ENCODE measurements around the gene DNLZ.

DNA sequence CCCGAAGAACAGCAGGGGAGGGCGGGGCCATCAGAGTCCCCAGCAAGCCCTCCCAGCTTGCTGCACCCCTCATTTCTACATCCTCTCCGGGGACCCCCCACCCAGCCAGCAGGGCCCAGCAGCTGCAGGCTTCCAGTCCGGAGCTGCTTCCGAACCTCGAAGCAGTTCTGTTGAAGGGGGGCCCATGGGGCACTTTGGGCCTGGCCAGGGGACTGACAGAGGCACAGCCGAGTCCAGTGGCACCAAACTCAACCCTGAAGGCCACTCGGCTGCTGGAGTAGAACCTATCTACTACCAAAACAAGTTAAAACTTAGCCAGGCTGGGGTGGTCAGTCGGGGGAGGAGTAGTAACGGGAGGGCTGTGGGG lies 51.6 kb downstream of the DNLZ start:
- TF ChIP-seq, protein P1, sequence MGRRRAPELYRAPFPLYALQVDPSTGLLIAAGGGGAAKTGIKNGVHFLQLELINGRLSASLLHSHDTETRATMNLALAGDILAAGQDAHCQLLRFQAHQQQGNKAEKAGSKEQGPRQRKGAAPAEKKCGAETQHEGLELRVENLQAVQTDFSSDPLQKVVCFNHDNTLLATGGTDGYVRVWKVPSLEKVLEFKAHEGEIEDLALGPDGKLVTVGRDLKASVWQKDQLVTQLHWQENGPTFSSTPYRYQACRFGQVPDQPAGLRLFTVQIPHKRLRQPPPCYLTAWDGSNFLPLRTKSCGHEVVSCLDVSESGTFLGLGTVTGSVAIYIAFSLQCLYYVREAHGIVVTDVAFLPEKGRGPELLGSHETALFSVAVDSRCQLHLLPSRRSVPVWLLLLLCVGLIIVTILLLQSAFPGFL (CRISPR knock-in tag; IDR thresholded peaks at IDR 0.05): no peak
- no peak for TF ChIP-seq ZKSCAN8 (CRISPR knock-in tag; IDR thresholded peaks at IDR 0.05)
- no peak for TF ChIP-seq ZNF586 (CRISPR knock-in tag; conservative IDR thresholded peaks at IDR 0.05)
- TF ChIP-seq, protein P2, sequence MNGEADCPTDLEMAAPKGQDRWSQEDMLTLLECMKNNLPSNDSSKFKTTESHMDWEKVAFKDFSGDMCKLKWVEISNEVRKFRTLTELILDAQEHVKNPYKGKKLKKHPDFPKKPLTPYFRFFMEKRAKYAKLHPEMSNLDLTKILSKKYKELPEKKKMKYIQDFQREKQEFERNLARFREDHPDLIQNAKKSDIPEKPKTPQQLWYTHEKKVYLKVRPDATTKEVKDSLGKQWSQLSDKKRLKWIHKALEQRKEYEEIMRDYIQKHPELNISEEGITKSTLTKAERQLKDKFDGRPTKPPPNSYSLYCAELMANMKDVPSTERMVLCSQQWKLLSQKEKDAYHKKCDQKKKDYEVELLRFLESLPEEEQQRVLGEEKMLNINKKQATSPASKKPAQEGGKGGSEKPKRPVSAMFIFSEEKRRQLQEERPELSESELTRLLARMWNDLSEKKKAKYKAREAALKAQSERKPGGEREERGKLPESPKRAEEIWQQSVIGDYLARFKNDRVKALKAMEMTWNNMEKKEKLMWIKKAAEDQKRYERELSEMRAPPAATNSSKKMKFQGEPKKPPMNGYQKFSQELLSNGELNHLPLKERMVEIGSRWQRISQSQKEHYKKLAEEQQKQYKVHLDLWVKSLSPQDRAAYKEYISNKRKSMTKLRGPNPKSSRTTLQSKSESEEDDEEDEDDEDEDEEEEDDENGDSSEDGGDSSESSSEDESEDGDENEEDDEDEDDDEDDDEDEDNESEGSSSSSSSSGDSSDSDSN (IDR thresholded peaks at IDR 0.05; ENCODE audit: borderline replicate concordance in 1 of 2, low read depth in 2 of 2, low read length in 2 of 2): no peak

All from K562 (cell line).